Tibial nerve (tissue), 4 donors: ENCODE measurements around the gene SHROOM2. TPM values are rescaled to one million over a fixed set of nuclear protein-coding genes. Genes with fewer than 3 reads are reported as not detected.
"Not testable (repeated sequence)": the region's sequence is repeated elsewhere in the genome, so short reads cannot be mapped to it uniquely, and the experiment has no call there.

Experiments used
- DNase-seq, 2 donors: peaks; one replicate each; pipeline ENCODE4 v3.0.0-alpha.2; 2019; ENCODE audit warnings: low spot score in 2 of 2
- H3K27ac ChIP-seq, 4 donors: fragments of 200-600 bp; sonication (generic) in 3 of 4; one replicate each; pipeline ENCODE4 v1.5.1; 2017 to 2019; ENCODE audit warnings: mild to moderate bottlenecking in 1 of 4
- H3K27me3 ChIP-seq, 2 donors: fragments of 200-600 bp; sonication (generic) in 1 of 2; one replicate each; pipeline versions ENCODE4 v1.5.1 to v1.6.0; 2017 to 2019
- H3K36me3 ChIP-seq, 3 donors: fragments of 200-600 bp; sonication (generic); one replicate each; pipeline ENCODE4 v1.5.1; 2018 to 2019
- H3K4me1 ChIP-seq, 4 donors: fragments of 200-600 bp; sonication (generic) in 3 of 4; one replicate each; pipeline ENCODE4 v1.5.1; 2017 to 2019
- H3K4me3 ChIP-seq, 4 donors: fragments of 200-600 bp; sonication (generic) in 3 of 4; one replicate each; pipeline ENCODE4 v1.5.1; 2017 to 2019; ENCODE audit warnings: mild to moderate bottlenecking in 1 of 4, moderate library complexity in 1 of 4
- H3K9me3 ChIP-seq, 4 donors: fragments of 200-600 bp; sonication (generic) in 3 of 4; one replicate each; pipeline ENCODE4 v1.5.1; 2017 to 2019
- CTCF ChIP-seq, 5 experiments: fragments of 200-600 bp in 3 of 5; fragments of 450-650 bp in 2 of 5; sonication (generic) in 3 of 5; IDR thresholded peaks; one replicate each; pipeline ENCODE4 v1.5.1; 2016 to 2019; ENCODE audit warnings: antibody characterized with exemption in 5 of 5, mild to moderate bottlenecking in 3 of 5, moderate library complexity in 2 of 5
- EP300 ChIP-seq, 2 donors: sonication (generic); formaldehyde crosslinking; IDR thresholded peaks; one replicate each; pipeline ENCODE4 v1.6.1; 2017; ENCODE audit warnings: antibody characterized with exemption in 2 of 2, mild to moderate bottlenecking in 1 of 2
- POLR2A ChIP-seq, 2 donors: fragments of 450-650 bp; IDR thresholded peaks; one replicate each; pipeline ENCODE4 v1.6.1; 2017; ENCODE audit warnings: antibody characterized with exemption in 2 of 2, mild to moderate bottlenecking in 2 of 2, moderate library complexity in 2 of 2
- WGBS, 2 donors: methylation state at CpG; one replicate each; pipeline ENCODE4 v1.1.5; 2018; 5-methylcytosine and 5-hydroxymethylcytosine counted together
- total RNA-seq, 4 donors: library from RNA; depleted of rRNA; stranded (reverse); fragments of >200 nt; gene quantifications; one replicate each; pipeline ENCODE4 v1.1.0, GENCODE V29; 2016

The SHROOM2 gene
- total RNA-seq, 4 donors from 2014 or later: 2.7 to 5.0 (median 3.6) TPM

- TF ChIP-seq POLR2A (IDR thresholded peaks at IDR 0.05): no peak
- TF ChIP-seq CTCF (IDR thresholded peaks at IDR 0.05): no peak
- no peak for TF ChIP-seq EP300 (IDR thresholded peaks at IDR 0.05)
- no peak overlapping the region for H3K4me3 ChIP-seq
- H3K27ac ChIP-seq: no peak overlapping the region
- no peaks in the 10 kb centered on the region for H3K36me3 ChIP-seq
- no peaks in the 10 kb centered on the region for H3K27me3 ChIP-seq
- WGBS, 2 donors: 57 to 72% methylated on average over 9 of the region's 9 CpGs
- no peak for DNase-seq
- H3K4me1 ChIP-seq: no peaks in the 10 kb centered on the region
- no peaks in the 10 kb centered on the region for H3K9me3 ChIP-seq
Measured at GRCh38 chrX:9856588-9856987, 70.4 kb downstream of the SHROOM2 start.

DNA sequence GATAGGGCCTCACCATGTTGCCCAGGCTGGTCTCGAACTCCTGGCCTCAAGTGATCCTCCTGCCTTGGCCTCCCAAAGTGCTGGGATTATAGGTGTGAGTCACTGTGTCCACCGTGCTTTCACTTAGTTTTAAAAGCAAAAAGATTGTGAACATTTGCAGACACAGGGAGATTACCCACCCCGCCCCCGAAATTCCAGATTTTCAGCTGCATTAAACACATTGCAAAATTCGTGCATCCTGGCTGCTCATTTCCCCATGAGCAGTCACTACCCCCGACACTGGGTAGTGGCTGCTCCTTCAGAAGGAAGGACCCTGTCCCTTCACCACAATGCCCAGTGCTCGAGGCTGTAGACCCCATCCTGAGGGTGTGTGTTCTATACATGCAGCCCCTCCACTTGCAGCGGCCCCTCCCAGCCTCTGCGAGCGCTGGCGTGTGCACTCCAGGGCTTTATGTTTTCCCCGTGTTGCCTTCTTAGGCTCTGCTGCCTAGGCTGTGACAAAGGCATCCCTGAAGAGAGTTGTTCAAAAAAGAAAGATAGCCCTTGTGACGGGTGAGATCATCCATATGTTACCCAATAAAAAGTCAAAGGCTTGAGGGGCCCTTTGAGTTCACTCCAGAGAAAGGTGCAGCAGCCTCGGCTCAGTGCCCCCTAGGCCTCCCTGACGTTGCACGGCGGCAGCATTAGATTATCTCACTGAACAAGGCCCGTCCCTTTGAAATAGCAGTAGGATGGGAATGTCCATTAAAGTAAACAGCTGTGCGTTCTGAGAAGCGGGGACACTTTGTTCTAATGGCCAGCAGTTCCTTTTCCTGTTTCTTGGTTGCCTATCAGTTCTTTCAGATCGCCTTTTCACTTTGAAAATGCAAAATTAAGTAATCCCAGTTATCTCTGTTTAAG, 71.6 kb downstream of the SHROOM2 start:
- DNase-seq: no peak
- H3K27me3 ChIP-seq: no peaks in the 10 kb centered on the region

GRCh38 chrX:9858684-9859083, 72.5 kb downstream of the SHROOM2 start:
- H3K27ac ChIP-seq, H3K4me1 ChIP-seq, H3K27me3 ChIP-seq, DNase-seq, H3K9me3 ChIP-seq, H3K4me3 ChIP-seq, H3K36me3 ChIP-seq: not testable (repeated sequence)
- 94 to 96% methylated on average over 9 to 11 of the region's 11 CpGs for WGBS, 2 donors

More for the DNA sequence above, 71.6 kb downstream of the SHROOM2 start:
- TF ChIP-seq POLR2A (IDR thresholded peaks at IDR 0.05) (no peak), EP300 (IDR thresholded peaks at IDR 0.05) (no peak), CTCF (IDR thresholded peaks at IDR 0.05) (no peak)
- no peaks in the 10 kb centered on the region for H3K36me3 ChIP-seq
- no peaks in the 10 kb centered on the region for H3K4me1 ChIP-seq
- H3K9me3 ChIP-seq: no peaks in the 10 kb centered on the region
- 82 to 89% methylated on average over 21 of the region's 21 CpGs for WGBS, 2 donors
- H3K4me3 ChIP-seq: no peak overlapping the region
- H3K27ac ChIP-seq: no peak overlapping the region

DNA sequence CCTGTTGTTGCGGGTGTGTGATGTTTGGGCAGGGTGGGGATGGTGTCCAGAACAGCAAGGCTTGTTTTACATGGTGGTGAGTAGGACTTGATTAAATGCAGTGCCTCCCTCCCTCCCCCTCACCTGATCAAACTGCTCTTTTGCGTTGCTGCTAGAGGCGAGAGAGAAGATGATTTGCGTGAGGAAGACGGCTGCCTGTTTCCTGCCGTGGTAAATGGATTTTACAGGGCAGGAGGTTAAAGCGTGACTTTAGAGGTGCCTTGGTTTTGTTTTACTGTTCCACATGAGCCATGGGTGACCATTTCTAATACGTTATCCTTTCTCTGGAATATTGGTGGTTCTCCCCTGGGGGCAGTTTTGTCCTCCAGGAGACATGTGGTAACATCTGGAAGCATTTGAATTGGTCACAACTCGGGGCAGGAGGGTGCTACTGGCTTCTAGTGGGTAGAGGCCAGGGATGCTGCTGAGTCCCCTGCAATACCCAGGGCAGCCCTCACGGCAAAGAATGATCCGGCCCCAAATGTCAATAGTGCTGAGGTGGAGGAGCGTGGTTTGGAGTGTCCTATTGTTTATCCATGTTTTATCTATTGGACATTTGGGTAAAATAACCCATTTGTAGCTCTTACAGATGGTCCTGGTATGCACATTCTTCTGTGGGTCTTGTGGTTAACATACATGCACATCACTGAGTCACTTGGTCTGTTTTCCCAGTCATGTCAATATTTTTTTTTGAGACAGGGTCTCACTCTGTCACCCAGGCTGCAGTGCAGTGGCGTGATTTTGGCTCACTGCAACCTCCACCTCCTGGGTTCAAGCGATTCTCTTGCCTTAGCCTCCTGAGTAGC, 73.7 kb downstream of the SHROOM2 start:
- H3K27me3 ChIP-seq: no peaks in the 10 kb centered on the region
- H3K27ac ChIP-seq: no peak overlapping the region
- DNase-seq: no peak
- WGBS, 2 donors: 69 to 74% methylated on average over 14 of the region's 14 CpGs
- H3K9me3 ChIP-seq: no peaks in the 10 kb centered on the region
- TF ChIP-seq EP300 (IDR thresholded peaks at IDR 0.05) (no peak), CTCF (IDR thresholded peaks at IDR 0.05) (no peak), POLR2A (IDR thresholded peaks at IDR 0.05) (no peak)
- no peaks in the 10 kb centered on the region for H3K4me1 ChIP-seq
- H3K36me3 ChIP-seq: no peaks in the 10 kb centered on the region
- H3K4me3 ChIP-seq: no peak overlapping the region

GRCh38 chrX:9860826-9861225, 74.6 kb downstream of the SHROOM2 start:
- H3K4me1 ChIP-seq: no peaks in the 10 kb centered on the region
- no peak for DNase-seq
- no peak overlapping the region for H3K4me3 ChIP-seq
- H3K9me3 ChIP-seq: no peaks in the 10 kb centered on the region
- no peak overlapping the region for H3K27ac ChIP-seq
- 86 to 100% methylated on average over 1 of the region's 1 CpG for WGBS, 2 donors
- TF ChIP-seq CTCF (IDR thresholded peaks at IDR 0.05): no peak
- no peaks in the 10 kb centered on the region for H3K36me3 ChIP-seq
- no peaks in the 10 kb centered on the region for H3K27me3 ChIP-seq
